ENCODE data around the gene LDB3.

Gene LDB3

GRCh38 chr10:86707505-86707904 lies 39.2 kb downstream of the LDB3 start:
- DNase-seq (ENCODE audit: low spot score) = no peak

DNA sequence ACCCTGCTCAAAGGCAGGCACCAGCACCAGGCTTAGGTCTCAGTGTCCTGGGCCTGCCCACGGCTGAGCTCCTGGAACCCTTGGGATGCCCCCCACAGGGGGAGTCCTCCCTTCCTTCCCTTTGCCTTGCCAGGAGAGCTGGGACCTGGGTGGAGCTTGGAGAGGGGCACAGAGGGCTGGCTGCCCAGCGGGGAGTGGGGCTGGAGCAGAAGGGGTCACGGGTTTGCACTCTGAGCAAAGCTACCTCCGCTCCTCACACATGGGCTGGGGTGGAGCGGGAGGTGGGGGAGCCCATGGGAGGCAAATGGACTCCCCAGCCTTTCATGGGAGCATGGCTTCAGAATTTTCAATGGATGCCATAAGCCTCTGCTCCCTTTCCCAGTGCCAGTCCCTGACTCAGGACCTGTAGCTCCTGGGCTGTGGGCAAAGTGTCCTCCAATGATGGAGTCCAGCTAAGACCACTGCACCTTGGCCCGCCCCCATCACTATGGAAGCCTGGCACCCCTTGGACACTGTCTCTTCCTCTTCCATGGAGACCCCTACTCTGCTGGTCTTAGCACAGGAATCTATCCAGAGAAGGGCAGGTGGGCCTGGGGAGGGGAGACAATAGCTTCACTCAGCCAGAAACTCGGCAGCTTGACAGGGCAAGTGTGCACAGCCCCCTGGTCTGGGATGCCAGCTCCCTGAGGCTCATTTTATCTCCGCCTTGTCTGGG lies 39.9 kb downstream of the LDB3 start:
- no peak for DNase-seq (ENCODE audit: low spot score)

GRCh38 chr10:86708783-86709380 lies 40.6 kb downstream of the LDB3 start:
- DNase-seq (ENCODE audit: low spot score) = no peak

- DNase-seq (ENCODE audit: low spot score) = no peak
Measured at GRCh38 chr10:86709396-86710185, 41.3 kb downstream of the LDB3 start.

GRCh38 chr10:86710987-86711512 lies 42.7 kb downstream of the LDB3 start:
- peak; percentile 87 for DNase-seq (ENCODE audit: low spot score)

GRCh38 chr10:86711513-86712316 lies 43.4 kb downstream of the LDB3 start:
- peak; percentile 64 for DNase-seq (ENCODE audit: low spot score)

DNA sequence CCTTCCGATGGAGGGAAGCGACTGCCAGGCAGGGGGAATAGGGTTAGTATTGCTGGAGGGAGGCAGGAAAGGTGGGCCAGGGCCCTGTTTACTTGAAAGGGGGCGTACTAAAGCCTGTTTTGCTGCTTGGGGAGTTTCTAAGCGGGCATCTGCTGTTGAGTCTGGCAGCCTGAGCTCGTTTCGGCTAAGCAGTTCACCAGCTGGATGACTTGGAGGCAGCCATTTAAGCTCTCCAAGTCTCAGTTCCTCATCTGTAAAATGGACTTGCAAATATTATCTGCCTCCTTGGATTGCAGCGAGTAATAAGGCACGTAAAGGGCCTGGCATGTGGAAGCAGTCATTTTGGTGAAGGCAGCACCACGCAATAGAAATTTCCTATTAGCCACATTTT lies 44.0 kb downstream of the LDB3 start:
- DNase-seq (ENCODE audit: low spot score) = no peak

- DNase-seq (ENCODE audit: low spot score) = no peak
Measured at GRCh38 chr10:86715156-86715795, 47.0 kb downstream of the LDB3 start.

DNA sequence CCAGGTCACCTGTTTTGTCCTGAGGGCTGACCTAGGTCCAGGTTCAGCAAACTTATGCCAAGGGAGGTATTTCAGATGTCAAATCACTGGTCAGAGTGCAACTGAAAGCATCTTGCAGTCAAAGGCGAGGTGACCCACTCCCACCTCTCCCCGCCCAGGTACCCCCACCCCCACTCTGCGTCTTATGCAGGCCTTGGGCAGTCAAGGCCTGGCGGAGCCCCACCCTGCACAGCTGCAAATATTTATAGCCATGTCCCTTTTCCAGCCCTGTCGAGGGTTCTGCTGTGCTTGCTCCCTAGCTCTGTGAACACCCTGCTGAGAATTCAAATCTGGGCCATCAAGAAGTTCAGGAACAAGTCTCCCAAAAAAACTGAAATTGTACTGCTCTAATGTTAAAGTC lies 47.5 kb downstream of the LDB3 start:
- DNase-seq (ENCODE audit: low spot score) = no peak

- DNase-seq (ENCODE audit: low spot score) = no peak
Measured at GRCh38 chr10:86716466-86716865, 48.2 kb downstream of the LDB3 start.

DNA sequence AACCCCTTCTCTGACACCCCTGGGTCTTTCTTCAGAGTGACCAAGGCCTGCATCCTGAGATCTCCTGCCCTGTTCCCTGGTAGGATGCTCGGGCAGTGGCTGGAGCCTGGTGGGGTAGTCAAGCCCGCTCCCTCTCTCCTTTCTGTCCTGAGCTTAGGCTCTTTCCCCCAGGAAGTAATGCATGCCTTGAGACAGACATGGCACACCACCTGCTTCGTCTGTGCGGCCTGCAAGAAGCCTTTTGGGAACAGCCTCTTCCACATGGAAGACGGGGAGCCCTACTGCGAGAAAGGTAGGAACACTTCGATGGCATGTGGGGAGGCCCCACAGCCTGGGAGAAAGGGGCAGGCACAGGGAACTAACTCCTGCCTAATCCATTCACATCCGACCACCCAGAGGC lies 50.2 kb downstream of the LDB3 start:
- DNase-seq (ENCODE audit: low spot score) = no peak

DNA sequence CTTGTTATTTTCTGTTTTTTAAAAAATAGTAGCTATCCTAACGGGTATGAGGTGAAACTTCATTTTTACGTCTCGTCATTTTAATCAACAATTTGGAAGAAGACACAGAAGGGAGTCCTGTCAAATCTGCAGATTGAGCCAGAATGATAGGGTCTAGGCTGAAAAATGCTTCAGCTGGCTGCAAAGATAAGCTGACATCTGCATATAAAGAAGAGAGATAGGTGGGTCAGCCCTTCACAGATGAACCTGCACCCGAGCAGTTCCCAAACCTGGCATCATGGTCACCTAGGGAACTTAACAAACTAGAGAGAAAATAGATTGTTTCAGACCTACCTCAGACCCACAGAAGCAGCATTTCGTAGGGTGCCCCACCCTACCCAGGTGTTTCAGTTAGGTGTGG lies 52.9 kb downstream of the LDB3 start:
- DNase-seq (ENCODE audit: low spot score) = no peak

DNA sequence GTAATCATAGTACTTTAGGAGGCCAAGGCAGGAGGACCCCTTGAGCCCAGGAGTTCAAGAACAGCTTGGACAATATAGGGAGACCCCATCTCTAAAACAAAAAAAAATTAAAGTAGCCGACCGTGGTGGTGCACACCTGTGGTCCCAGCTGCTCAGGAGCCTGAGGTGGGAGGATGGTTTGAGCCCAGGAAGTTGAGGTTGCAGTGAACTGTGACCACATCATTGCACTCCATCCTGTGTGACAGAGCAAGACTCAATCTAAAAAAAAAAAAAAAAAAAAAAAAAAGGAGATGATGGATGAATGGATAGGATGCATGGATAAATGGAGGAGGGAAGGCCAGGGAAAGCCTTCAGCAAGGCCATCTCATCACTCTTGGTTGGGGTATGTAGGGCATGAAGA lies 54.7 kb downstream of the LDB3 start:
- DNase-seq (ENCODE audit: low spot score) = no peak

GRCh38 chr10:86724445-86724844 lies 56.1 kb downstream of the LDB3 start:
- no peak for DNase-seq (ENCODE audit: low spot score)

DNA sequence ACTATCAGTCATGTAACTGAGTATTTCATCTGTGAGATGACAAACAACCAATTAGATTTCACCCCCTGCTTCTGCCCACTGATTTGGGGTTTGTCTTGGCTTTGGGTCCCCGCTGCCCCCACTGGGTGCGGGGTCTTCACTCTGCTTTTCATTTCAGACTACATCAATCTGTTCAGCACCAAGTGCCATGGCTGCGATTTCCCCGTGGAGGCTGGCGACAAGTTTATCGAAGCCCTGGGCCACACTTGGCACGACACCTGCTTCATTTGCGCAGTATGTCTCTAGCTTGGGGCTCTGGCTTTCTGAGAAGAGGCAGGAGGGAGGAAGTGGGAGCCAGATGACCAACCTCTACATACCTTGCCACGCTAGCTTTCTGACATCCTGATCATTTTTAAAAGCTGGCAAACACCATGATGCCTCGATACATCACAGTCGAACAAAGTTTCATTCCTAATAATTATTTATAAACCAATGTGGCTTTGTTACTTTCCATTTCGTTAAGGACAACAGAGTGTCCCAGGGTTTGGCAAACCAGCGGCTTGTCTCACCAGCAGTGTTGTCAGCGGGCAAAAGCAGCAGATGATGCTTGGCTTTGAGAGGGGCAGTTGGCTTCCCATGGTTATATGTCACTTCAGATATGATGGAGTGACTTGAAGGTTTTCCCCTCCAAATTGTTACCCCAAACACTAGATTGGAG lies 57.8 kb downstream of the LDB3 start:
- DNase-seq (ENCODE audit: low spot score) = no peak

GRCh38 chr10:86726677-86726999 lies 58.3 kb downstream of the LDB3 start:
- no peak for DNase-seq (ENCODE audit: low spot score)

GRCh38 chr10:86727470-86727869 lies 59.2 kb downstream of the LDB3 start:
- DNase-seq (ENCODE audit: low spot score) = no peak

DNA sequence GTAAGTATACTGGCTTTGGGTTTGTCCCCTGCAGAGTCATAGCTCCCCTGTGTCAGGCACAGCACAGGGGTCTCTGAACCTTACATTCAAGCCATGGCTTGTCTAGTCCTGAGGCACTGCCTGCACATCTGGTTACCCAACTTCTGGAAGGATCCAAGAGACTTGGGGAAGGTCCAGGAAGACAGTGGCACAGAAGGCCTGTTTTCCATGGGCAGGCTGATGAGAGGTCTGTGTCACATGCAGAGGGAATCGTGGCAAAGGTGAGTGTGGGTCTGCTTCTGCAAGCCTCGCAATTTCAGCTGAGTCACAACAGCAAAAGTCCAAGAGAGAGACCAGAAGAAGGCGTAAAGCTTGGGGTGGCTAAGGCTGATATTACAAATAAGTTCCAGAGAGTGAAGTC lies 59.7 kb downstream of the LDB3 start:
- DNase-seq (ENCODE audit: low spot score) = no peak

GRCh38 chr10:86729677-86730076 lies 61.4 kb downstream of the LDB3 start:
- no peak for DNase-seq (ENCODE audit: low spot score)

DNA sequence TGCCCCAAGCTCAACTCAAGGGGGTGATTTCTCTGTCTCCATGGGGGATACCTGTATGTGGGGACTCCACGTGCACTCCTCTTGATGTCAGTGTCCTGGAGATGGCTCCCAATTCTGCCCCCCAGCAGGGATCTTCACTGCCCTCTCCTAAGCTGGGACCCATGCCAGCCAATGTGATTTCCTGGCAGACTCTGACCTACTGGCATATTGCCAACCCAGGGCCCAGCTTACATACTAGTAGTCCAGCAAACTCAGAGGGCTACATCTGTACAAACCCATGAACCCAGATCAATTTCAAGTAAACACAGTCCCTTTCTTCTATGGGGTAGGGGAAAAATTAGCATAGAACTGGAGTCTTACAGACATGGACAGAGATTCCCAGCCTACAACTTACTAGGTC lies 61.9 kb downstream of the LDB3 start:
- DNase-seq (ENCODE audit: low spot score) = no peak

- no peak for DNase-seq (ENCODE audit: low spot score)
Measured at GRCh38 chr10:86732771-86733170, 64.5 kb downstream of the LDB3 start.
